Activated CD4-positive, alpha-beta T cell treated with anti-CD3 and anti-CD28 coated beads, Interleukin-2, Interleukin-4, amounts not matched to agents 100 ng/mL and 50 ng/mL, durations not matched to agents 16 hours and 8 hours (primary cell): ENCODE results near the gene BTK.
"Not testable (repeated sequence)": the region's sequence is repeated elsewhere in the genome, so short reads cannot be mapped to it uniquely, and the experiment has no call there.

Experiments used
- DNase-seq: peaks from one replicate; pipeline ENCODE4 v3.0.0-alpha.2; 2020; ENCODE audit warnings: low spot score

The BTK gene

GRCh38 chrX:101337776-101338271 lies 48.2 kb downstream of the BTK start:
- DNase-seq: no peak

- DNase-seq: not testable (repeated sequence)
Observed at GRCh38 chrX:101334310-101334709, 51.7 kb downstream of the BTK start.

- not testable (repeated sequence) for DNase-seq
Observed at GRCh38 chrX:101326600-101326999, 59.4 kb downstream of the BTK start.

GRCh38 chrX:101303790-101304189 lies 82.2 kb downstream of the BTK start:
- DNase-seq: no peak
